ENCODE measurements around the gene CASP2.
"Not testable (repeated sequence)": the region's sequence is repeated elsewhere in the genome, so short reads cannot be mapped to it uniquely, and the experiment has no call there.

The CASP2 gene

GRCh38 chr7:143263266-143264195, 24.6 kb upstream of the CASP2 start, which contains the start of gene GSTK1:
GSTK1 (plus strand) TSS chr7:143263441; CDS start chr7:143263514, 73 bp downstream.
- no peak for TF ChIP-seq CTCF (conservative IDR thresholded peaks at IDR 0.05; ENCODE audit: low read depth, low read length)
- DNase-seq (ENCODE audit: low read depth), result no peak
- peak within 1 kb of the TSS; percentile 88 for H3K4me3 ChIP-seq (ENCODE audit: low read length)

GRCh38 chr7:143264196-143264568, 24.0 kb upstream of the CASP2 start:
- peak overlapping the region; percentile 88 for H3K4me3 ChIP-seq (ENCODE audit: low read length)
- DNase-seq (ENCODE audit: low read depth), result not testable (repeated sequence)

- no peak for TF ChIP-seq CTCF (conservative IDR thresholded peaks at IDR 0.05; ENCODE audit: low read depth, low read length)
These were observed 23.0 kb upstream of the CASP2 start for GRCh38 chr7:143265017-143265693.

GRCh38 chr7:143269251-143269650, 18.9 kb upstream of the CASP2 start:
- DNase-seq (ENCODE audit: low read depth), result no peak
- TF ChIP-seq CTCF (conservative IDR thresholded peaks at IDR 0.05; ENCODE audit: low read depth, low read length), result no peak
- H3K4me3 ChIP-seq (ENCODE audit: low read length), result no peak overlapping the region

More at GRCh38 chr7:143265017-143265693, 23.0 kb upstream of the CASP2 start:
- DNase-seq (ENCODE audit: low read depth), result no peak
- no peak overlapping the region for H3K4me3 ChIP-seq (ENCODE audit: low read length)

GRCh38 chr7:143271240-143271639, 16.9 kb upstream of the CASP2 start:
- H3K4me3 ChIP-seq (ENCODE audit: low read length), result no peak overlapping the region
- TF ChIP-seq CTCF (conservative IDR thresholded peaks at IDR 0.05; ENCODE audit: low read depth, low read length), result no peak
- no peak for DNase-seq (ENCODE audit: low read depth)

GRCh38 chr7:143272871-143273270, 15.3 kb upstream of the CASP2 start:
- no peak overlapping the region for H3K4me3 ChIP-seq (ENCODE audit: low read length)

More at GRCh38 chr7:143272871-143273270, 15.3 kb upstream of the CASP2 start:
- no peak for DNase-seq (ENCODE audit: low read depth)
- no peak for TF ChIP-seq CTCF (conservative IDR thresholded peaks at IDR 0.05; ENCODE audit: low read depth, low read length)

All from retinal pigment epithelial cell (primary cell).